NOMO-1 treated with dmso at 0.1 percent for 144 hours (cell line): Measurements from ENCODE around the gene HSPBAP1.

Source experiments
- DNase-seq: peaks from one replicate; lab custom pipeline; 2025; ENCODE audit not compliant: unreplicated experiment; lab: John Stamatoyannopoulos, UW

HSPBAP1 gene

DNA sequence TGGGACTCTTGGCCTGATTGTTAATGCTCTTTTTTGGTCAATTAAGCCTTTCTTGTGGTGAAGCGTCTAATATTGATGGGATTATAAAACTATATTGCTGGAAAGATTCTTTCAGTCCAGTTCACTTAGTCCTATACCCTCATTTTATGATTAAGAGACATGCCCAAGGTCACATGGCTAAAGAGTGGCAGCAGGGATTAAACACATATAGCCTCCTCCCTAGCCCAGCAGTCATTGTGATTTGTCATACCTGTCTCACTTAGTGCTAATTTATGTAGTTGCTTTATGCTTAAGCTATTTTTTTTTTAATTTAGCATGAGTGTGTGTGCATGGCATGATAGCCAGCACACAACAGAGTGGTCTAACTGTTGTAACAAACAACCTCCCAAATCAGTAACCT, 103.5 kb downstream of the HSPBAP1 start:
- no peak for DNase-seq
